Left renal pelvis (tissue), 4 donors: ENCODE data around the gene EMILIN1. TPM values are rescaled to one million over a fixed set of nuclear protein-coding genes. Genes with fewer than 3 reads are reported as not detected.
"Not testable (repeated sequence)": the region's sequence is repeated elsewhere in the genome, so short reads cannot be mapped to it uniquely, and the experiment has no call there.

Source experiments
- DNase-seq, 4 donors: peaks; one replicate each; pipeline ENCODE4 v3.0.0-alpha.2; 2013; ENCODE audit warnings: low read depth in 4 of 4, low spot score in 3 of 4
- polyA plus RNA-seq, 4 donors: library from polyadenylated mRNA; unstranded; fragments of 120-200 nt; gene quantifications; one replicate each; pipeline ENCODE4 v1.2.1, GENCODE V29; 2013; ENCODE audit not compliant: insufficient read length in 4 of 4

Gene EMILIN1
- polyA plus RNA-seq, 4 donors = 67.1 to 206 (median 91.1) TPM

- no peak for DNase-seq
Measured at GRCh38 chr2:27053321-27053720, 25.1 kb upstream of the EMILIN1 start.

DNA sequence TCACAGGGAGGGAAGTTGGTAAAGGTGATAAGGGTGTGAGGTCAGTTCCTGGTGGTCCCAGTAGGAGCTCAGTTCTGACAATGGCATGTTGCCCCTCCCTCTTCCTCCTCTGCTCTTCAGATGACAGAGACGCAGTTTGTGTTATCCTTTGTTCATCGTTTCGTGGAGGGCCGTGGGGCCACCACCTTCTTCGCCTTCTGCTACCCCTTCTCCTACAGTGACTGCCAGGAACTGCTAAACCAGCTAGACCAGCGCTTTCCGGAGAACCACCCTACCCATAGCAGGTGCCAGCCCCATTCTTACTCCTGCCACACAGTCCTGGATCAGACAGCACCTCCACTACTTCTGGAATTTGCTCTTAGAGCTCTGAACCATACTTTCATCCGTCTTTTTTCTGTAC is 24.6 kb upstream of the EMILIN1 start:
- DNase-seq = no peak

GRCh38 chr2:27054721-27055120 is 23.7 kb upstream of the EMILIN1 start:
- no peak for DNase-seq

- no peak for DNase-seq
Measured at GRCh38 chr2:27057184-27057583, 21.2 kb upstream of the EMILIN1 start.

- DNase-seq = no peak
Measured at GRCh38 chr2:27058210-27058609, 20.2 kb upstream of the EMILIN1 start.

DNA sequence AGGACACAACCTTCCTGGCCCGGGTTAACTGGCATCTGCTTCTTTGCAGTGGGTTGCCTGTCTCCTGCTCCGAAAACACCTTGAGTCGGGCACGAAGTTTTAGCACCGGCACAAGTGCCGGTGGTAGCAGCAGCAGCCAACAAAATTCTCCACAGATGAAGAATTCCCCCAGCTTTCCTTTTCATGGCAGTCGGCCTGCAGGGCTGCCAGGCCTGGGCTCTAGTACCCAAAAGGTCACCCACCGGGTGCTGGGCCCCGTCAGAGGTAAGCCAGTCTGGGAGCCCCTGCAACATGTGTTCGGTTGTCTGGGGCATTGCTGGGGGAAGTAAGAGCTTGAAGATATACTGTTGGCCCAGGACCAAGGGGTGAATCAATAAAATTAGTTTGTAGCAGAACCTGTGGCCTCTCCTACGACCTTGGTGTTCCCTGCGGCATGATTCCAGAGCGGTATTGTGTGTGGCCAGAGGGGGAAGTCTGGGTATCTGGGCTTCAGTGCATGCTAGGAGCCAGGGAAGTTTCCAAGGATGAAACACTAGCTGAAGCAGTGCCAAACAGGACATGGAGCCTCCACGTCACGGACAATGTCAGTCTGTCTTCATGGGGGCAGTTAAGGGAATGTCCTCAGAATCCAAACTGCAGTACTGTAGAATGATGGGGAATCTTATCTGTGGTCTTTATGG is 19.1 kb upstream of the EMILIN1 start:
- no peak for DNase-seq

DNA sequence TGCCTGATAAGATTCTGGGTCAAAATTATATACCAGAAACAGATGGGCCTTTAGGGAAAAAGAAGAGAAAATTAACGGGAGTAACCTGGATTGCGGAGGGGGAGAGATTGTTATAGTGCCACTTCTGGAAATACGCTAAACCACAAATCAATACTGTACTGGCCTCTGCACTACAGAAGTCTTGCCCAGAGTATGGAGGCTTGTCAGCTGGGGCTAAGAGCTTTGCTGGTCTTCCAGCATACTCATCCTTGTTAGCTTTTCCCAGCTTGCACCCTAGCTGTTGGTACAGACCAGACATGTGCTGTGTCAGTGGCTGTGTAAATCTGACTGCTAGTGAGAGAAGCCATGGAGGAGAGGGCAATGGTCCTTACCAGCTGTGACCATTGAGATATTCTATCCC is 18.1 kb upstream of the EMILIN1 start:
- no peak for DNase-seq

DNA sequence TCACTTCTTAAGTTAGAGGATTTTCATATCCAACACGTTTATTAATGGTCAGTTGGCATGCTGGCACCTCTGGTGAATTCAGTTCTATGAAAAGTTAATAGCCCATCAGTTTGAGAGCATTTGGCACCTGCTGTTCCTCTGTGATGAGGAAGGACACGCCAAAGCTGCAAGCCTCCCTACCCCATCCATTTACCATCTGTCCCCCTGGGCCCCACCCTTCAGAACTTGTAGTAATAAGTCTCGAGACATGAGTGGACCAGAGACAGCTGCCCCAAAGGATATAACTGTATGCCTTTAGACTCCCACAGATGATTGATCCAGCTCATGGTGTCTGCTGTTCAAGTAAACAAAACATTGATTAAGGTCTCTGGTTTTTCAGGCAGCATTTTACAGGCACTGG is 13.3 kb upstream of the EMILIN1 start:
- DNase-seq = no peak

GRCh38 chr2:27067385-27067784 is 11.0 kb upstream of the EMILIN1 start:
- no peak for DNase-seq

DNA sequence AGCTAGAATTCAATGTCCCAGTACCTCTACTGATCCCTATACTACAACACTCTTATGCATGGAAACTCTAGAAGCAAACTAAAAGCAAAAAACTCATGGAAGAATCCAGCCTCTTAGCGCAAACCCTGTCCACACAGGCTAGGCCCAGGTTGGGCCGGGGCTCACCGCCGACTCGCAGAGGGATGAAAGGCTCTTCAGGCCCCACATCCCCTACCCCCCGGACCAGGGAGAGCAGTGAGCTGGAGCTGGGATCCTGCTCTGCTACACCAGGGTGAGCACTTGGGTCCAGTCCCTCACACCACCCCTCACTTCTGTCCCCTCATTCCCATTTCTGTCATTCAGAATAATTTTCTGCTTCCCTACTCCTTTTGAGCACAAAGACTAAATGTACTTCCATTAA is 9.0 kb upstream of the EMILIN1 start:
- no peak for DNase-seq

GRCh38 chr2:27069961-27070618 is 8.3 kb upstream of the EMILIN1 start:
- no peak for DNase-seq

GRCh38 chr2:27070653-27071276 is 7.7 kb upstream of the EMILIN1 start:
- DNase-seq = no peak

DNA sequence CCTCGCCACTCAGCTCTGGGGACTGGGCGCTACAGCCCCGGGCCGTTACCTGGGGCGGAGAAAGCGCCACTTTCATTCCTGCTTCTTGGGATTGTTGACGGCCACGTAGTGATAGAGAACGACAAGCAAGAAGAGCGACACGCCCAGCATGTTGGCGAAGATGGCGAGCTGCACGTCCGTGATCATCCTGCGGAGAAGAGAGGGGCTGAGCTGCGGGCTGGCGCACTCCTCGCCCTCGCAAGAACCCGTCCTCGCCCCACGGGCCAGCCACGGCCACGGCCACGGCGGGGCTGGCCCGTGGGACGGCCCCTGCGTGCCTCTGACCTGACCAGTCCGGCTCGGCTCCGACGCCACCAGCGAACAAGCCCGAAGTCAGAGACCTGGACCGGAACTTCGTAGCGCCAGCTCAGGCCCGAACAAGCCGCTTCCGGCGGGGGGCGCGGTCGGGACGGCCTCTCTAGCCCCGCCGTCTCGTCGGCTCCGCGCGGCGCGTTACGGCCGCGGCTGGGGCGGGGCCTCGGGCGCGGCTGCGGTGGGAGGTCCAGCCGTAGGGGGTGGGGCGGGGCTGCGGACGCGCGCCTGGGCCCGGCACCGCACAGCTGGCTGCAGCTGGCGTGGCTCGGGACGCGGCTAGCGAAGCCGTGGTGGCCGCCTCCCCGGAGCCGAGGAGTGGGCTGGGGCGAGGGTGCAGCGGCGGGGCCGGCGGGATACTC is 7.0 kb upstream of the EMILIN1 start, which contains the start of gene OST4:
Gene OST4, minus strand, starts transcription at position 378 of the 713 bp plus-strand sequence.
- DNase-seq = peak in 3 of 4 donors; percentile 87 to 90 (median 87)

DNA sequence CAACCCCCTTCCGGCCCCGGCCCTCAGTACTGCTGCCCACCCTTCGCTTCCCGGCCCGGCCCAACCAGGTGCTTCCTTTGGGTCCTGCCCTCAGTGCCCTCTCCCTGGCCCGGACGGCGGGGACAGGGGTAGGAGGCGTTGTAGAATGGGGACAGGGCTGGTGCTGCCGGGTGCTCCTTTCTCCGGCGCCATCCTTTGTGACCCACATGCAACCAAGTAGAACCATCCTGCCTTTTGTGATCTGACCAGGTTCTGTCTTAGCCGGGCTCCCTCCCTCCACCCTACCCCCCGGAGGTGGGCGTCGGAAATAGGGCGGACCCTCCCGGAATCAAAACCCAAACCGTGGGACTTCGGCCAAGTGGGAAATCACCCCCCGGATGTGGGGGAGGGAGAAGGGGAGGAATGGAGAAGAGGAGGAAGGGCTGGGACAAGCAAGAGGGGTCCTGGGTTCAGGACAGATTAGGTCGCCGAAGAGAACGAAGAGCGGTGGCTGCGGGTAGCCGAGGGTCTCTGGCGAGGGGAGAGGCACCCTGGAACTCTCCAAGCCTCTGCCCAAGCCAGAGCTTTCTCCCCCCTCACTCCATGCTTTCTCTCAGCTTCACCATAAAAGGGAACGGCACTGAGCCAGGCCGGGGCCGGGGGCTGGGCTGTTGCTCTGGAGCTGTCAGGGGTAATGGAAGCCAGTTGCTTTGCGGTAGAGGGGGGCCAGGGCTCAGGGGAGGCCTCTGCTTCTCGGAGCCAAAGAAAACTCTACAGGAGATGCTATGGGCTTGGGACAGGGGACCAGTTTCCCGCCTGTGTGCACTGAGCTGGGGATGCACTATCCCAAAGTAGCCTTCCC is 6.2 kb upstream of the EMILIN1 start:
- DNase-seq = peak in 1 of 4 donors; percentile 84

DNA sequence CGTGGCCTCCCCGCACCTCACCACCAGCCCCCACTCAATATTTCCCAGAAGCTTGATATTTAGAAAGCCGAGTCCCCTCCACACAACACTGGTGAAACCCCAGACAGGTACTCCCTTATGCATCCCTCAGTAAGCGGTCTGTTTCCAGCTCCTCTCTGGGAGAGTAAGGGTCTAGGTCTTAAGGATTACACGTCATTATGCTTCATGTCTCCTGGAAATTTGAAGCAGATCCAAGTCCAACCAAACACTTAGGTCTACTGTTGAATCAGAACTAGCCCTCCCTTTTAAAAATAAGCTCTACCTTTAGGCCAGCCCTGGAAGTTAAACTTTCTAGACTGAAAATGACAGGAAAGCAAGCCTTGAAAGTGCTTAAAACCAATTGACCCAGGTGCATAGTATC is 5.5 kb upstream of the EMILIN1 start:
- DNase-seq = no peak

GRCh38 chr2:27073782-27074181 is 4.6 kb upstream of the EMILIN1 start:
- no peak for DNase-seq

GRCh38 chr2:27074738-27075565 is 3.5 kb upstream of the EMILIN1 start:
- DNase-seq = no peak

DNA sequence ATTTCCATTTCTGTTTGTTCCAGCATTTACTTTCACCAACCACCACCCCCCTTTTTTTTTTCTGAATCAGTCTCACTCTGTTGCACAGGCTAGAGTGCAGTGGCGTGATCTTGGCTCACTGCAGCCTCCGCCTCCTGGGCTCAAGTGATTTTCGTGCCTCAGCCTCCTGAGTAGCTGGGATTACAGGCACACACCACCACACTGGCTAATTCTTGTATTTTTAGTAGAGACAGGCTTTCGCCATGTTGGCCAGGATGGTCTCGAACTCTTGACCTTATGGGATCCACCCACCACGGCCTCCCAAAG is 2.9 kb upstream of the EMILIN1 start:
- not testable (repeated sequence) for DNase-seq

DNA sequence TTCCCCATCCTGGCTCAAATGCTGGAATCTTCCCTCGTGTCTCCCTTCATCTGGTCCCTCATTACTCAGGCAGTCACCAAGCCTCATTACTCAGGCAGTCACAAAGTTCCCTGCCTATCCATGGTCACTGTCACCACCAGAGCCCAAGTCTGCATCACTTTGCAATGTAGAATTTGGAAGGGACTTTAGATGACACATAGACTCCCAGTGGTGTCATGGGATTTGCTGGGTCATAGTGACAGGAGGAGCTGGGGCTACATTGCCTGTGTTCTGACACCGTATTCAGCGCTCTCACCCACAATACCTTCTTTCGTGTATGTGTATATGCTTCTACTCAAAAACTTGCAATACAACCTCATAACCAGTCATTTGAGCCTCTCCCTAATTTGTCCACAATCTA is 2.1 kb upstream of the EMILIN1 start:
- DNase-seq = no peak

DNA sequence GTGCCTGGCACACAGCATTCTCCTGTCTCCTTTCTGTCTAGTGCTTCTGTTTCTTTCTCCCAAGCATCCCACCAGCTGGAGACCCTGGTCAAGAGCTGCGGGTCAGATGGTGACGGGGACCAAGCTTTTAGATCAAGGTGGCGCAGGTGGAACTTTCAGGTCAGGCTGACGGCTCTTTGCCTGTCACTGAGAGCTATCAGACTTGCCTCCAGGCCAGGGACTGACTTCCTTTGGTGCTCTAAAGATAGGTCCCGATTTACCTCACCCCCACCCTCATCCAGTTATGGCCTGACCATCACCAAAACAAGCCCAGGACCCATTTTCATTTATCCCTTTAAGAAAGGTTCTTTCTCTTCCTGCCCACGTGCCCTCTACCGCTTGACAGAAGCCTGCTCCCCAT is 1.2 kb upstream of the EMILIN1 start:
- DNase-seq = no peak
